ENCODE measurements around the gene BTG2. TPM values are rescaled to one million over a fixed set of nuclear protein-coding genes. Genes with fewer than 3 reads are reported as not detected.

Gene BTG2
- total RNA-seq, 4 donors from 2014 or later: 45.0 to 129 (median 58.8) TPM

- no peaks in the 10 kb centered on the region for H3K9me3 ChIP-seq
- no peak overlapping the region for H3K27ac ChIP-seq
- DNase-seq: peak in 2 of 3 donors; percentile 88 to 92
Measured at GRCh38 chr1:203271018-203271743, 34.1 kb upstream of the BTG2 start.

DNA sequence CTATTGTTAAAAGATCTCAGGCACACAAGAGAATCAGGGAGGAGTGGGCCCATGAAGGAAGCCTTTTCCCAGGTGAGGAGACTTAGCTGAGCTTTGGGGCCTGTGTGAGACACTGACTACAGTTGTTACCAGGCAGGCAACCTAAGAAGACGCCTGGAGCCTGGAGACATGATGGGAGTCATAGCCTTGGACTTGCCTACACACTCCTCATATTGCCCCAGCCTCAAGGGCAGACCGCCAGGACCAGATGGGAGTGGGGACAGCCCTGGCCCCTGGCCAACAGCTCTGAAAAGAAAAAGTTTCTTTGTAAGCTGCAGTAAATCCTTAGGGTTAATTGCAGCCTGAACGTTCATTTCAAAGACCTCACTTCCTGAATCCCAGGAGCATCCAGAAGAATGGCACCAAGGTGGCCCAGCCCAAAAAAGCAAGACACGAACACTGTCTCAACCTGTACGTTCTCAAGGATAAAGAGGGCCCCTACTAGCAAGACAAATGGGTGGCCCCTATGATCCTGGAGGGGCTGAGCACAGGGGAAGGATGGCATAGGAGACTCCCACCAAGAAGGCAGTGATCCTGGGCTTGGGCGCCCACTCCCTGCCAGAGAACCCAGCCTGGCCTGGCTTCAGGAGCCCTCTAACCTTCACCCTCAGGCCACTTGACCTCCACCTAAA is 33.2 kb upstream of the BTG2 start:
- DNase-seq: no peak
- Histone ChIP-seq H3K27me3 (no peaks in the 10 kb centered on the region), H3K36me3 (no peaks in the 10 kb centered on the region), H3K27ac (no peak overlapping the region), H3K4me3 (no peak overlapping the region), H3K4me1 (peaks cover 0 to 52% (median 5%) of the 10 kb centered on the region in 4 donors), H3K9me3 (no peaks in the 10 kb centered on the region)
- TF ChIP-seq CTCF (IDR thresholded peaks at IDR 0.05) (no peak), POLR2A (IDR thresholded peaks at IDR 0.05) (no peak)

More at GRCh38 chr1:203271018-203271743, 34.1 kb upstream of the BTG2 start:
- no peak overlapping the region for H3K4me3 ChIP-seq
- H3K36me3 ChIP-seq: no peaks in the 10 kb centered on the region
- H3K4me1 ChIP-seq: peaks cover 0 to 44% (median 5%) of the 10 kb centered on the region in 4 donors
- TF ChIP-seq POLR2A (IDR thresholded peaks at IDR 0.05): no peak
- no peak for TF ChIP-seq CTCF (IDR thresholded peaks at IDR 0.05)
- H3K27me3 ChIP-seq: no peaks in the 10 kb centered on the region

DNA sequence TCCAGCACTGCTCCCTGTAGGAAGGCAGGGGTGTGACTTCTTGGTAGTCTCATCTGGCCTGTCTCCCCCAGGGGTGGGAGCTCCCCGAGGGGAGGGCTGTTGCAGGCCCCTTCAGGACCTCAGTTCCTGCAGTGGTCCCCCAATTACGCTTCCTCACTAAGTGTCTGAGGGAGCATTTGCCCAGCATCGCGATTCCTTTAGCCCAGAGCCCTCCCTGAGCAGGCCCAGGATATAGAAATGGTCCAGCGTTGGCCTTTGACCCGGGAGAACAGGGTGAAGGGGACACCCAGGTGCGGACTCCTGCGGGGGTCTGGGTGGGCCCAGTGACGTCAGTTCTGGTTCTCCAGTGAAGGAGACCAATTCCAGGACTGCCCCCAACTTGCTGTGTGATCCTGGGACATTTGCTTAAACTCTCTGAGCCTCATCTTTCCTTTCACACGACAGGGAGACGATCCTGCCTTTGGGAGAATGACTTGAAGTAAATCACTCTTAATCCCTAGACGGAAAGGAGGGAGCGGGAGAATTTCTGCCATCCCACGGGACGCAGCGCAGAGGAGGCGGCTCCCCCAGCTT is 32.6 kb upstream of the BTG2 start:
- H3K4me3 ChIP-seq: peak overlapping the region in 1 of 4 donors; percentile 42

DNA sequence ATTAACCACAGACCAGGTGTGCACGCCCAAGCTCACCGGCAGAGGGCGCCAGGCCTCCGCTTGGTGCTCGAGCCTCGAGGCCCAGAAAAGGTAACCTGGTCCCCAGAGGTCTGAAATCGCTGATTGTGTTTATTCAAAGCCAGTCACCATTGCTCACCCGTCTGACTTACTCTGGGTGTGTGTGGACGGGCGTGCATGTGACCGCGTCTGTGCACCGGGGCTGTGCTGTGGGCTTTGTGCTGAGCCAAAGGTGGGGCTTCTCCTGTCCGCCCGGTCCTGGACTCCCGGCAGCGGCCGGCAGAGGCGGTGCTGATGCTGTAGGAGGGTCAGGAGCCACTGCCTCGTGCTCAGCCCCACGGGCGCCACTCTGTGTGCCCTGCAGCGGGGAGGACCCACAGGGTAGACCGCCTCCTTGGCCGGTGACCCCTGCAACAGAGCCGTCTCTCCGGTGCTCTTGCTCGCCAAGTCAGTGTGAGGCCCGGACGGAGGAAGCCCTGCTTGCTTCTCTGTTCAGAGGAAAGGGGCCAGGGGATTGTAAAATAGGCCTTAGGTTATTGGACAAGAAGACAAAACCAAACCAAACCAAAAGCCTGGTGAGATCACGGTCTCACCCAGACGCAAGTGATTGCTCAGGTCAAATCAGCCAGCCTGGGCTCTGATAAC is 32.0 kb upstream of the BTG2 start:
- Histone ChIP-seq H3K4me3 (peak overlapping the region; percentile 20 to 42 (median 26)), H3K9me3 (no peaks in the 10 kb centered on the region), H3K27me3 (no peaks in the 10 kb centered on the region), H3K27ac (peak overlapping the region; percentile 66 to 85 (median 75)), H3K36me3 (no peaks in the 10 kb centered on the region), H3K4me1 (peaks cover 3 to 58% (median 16%) of the 10 kb centered on the region in 4 donors)
- DNase-seq: peak; percentile 91 to 96 (median 95)
- peak; percentile 98 to 100 (median 99) for TF ChIP-seq CTCF (IDR thresholded peaks at IDR 0.05)
- TF ChIP-seq POLR2A (IDR thresholded peaks at IDR 0.05): peak in 1 of 2 donors; percentile 40

More for the DNA sequence above, 32.6 kb upstream of the BTG2 start:
- no peaks in the 10 kb centered on the region for H3K36me3 ChIP-seq
- H3K4me1 ChIP-seq: peaks cover 0 to 54% (median 11%) of the 10 kb centered on the region in 4 donors
- TF ChIP-seq CTCF (IDR thresholded peaks at IDR 0.05) (no peak), POLR2A (IDR thresholded peaks at IDR 0.05) (no peak)
- no peaks in the 10 kb centered on the region for H3K27me3 ChIP-seq
- no peaks in the 10 kb centered on the region for H3K9me3 ChIP-seq
- DNase-seq: no peak
- H3K27ac ChIP-seq: peak overlapping the region in 3 of 4 donors; percentile 66 to 85 (median 72)

DNA sequence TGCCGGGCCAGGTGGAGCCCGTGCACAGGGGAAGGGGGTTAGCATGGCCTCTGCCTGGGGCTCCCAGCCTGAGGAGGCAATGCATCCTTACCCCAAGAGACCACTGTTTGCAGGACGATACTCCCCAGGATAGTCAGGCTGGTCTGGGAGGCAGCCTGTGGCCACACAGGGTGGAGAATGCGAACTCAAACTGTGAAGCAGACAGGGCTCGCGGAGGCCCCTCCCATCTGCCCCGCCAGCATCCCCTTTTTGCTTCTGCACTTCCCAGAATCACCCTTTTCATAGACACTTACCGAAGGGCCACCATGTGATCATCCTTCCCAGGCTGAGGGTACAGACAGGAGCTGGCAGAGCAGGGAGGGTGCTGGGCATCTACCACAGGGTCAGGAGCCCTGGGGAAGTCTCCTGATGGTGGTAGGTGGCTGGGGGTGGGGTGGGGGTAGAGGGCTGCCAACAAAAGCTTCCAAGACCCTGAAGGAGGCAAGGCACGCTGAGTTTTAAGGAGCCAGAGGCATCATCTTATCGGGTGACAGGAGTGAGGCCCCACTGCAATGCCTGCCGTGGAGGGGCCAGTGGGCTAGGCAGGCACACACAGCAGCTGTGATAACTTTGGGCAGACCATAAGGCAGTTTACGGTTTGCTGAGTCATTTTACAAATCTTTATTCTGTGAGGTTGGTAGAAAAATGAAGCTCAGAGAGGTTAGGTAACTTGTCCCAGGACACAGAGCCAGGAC is 31.3 kb upstream of the BTG2 start:
- peak overlapping the region in 3 of 4 donors; percentile 20 to 42 (median 30) for H3K4me3 ChIP-seq

More for the DNA sequence above, 31.3 kb upstream of the BTG2 start:
- TF ChIP-seq POLR2A (IDR thresholded peaks at IDR 0.05): no peak
- no peak for TF ChIP-seq CTCF (IDR thresholded peaks at IDR 0.05)
- H3K27me3 ChIP-seq: no peaks in the 10 kb centered on the region
- peaks cover 3 to 61% (median 17%) of the 10 kb centered on the region in 4 donors for H3K4me1 ChIP-seq
- H3K27ac ChIP-seq: peak overlapping the region; percentile 66 to 85 (median 75)
- peak in 2 of 3 donors; percentile 73 to 86 for DNase-seq
- no peaks in the 10 kb centered on the region for H3K36me3 ChIP-seq
- no peaks in the 10 kb centered on the region for H3K9me3 ChIP-seq
